HG02840 (cell line): Measurements from ENCODE around the gene KLF17.

ENCODE experiments used
- ATAC-seq: cut with Tn5 transposase; IDR thresholded peaks from one replicate; pipeline ENCODE4 v1.9.1; 2021; ENCODE audit warnings: mild to moderate bottlenecking, moderate library complexity, moderate number of reproducible peaks; ENCODE audit not compliant: unreplicated experiment, low FRiP score

The KLF17 gene

GRCh38 chr1:44146536-44147361 is 28.1 kb downstream of the KLF17 start:
- no peak for ATAC-seq

- ATAC-seq, result no peak
Observed at GRCh38 chr1:44147582-44147981, 29.0 kb downstream of the KLF17 start.

- no peak for ATAC-seq
Observed at GRCh38 chr1:44151332-44151731, 32.7 kb downstream of the KLF17 start.

GRCh38 chr1:44151808-44152207 is 33.2 kb downstream of the KLF17 start:
- no peak for ATAC-seq

- no peak for ATAC-seq
Observed at GRCh38 chr1:44152692-44153091, 34.1 kb downstream of the KLF17 start.

GRCh38 chr1:44154049-44154448 is 35.4 kb downstream of the KLF17 start:
- no peak for ATAC-seq

- no peak for ATAC-seq
Observed at GRCh38 chr1:44157903-44158302, 39.3 kb downstream of the KLF17 start.

GRCh38 chr1:44158871-44159270 is 40.2 kb downstream of the KLF17 start:
- no peak for ATAC-seq

GRCh38 chr1:44161546-44161945 is 42.9 kb downstream of the KLF17 start:
- ATAC-seq, result no peak

GRCh38 chr1:44168520-44169098 is 50.0 kb downstream of the KLF17 start:
- no peak for ATAC-seq

GRCh38 chr1:44170281-44170823 is 51.7 kb downstream of the KLF17 start:
- ATAC-seq, result no peak

GRCh38 chr1:44174630-44175029 is 56.0 kb downstream of the KLF17 start:
- ATAC-seq, result no peak
